ENCODE results near the gene CTSD.

- TF ChIP-seq CTCF (IDR thresholded peaks at IDR 0.05; ENCODE audit: poor library complexity, severe bottlenecking) (no peak), EP300 (conservative IDR thresholded peaks at IDR 0.05; ENCODE audit: poor library complexity, severe bottlenecking) (no peak), SMC3 (conservative IDR thresholded peaks at IDR 0.05; ENCODE audit: poor library complexity) (no peak), RAD21 (conservative IDR thresholded peaks at IDR 0.05) (no peak), EZH2 (IDR thresholded peaks at IDR 0.05; ENCODE audit: borderline replicate concordance, insufficient read depth, low read length, poor library complexity, severe bottlenecking) (no peak), POLR2AphosphoS5 (IDR thresholded peaks at IDR 0.05) (no peak), TAF1 (IDR thresholded peaks at IDR 0.05; ENCODE audit: low read depth) (no peak)
Measured at GRCh38 chr11:1757861-1758610, 5.7 kb downstream of the CTSD start.

All from neural cell (in vitro differentiated cells).